B cell (primary cell): Measurements from ENCODE around the gene TBC1D2. TPM values are rescaled to one million over a fixed set of nuclear protein-coding genes. Genes with fewer than 3 reads are reported as not detected.

Experiments used
- ATAC-seq: fragments of 200-7000 bp; cut with Tn5 transposase; one replicate; pipeline ENCODE4 v1.10.0; 2021; ENCODE audit warnings: low read depth, mild to moderate bottlenecking, moderate number of reproducible peaks, moderate library complexity
- CTCF ChIA-PET: fragments of 350-600 bp; sonication (Branson Sonifier 250); formaldehyde crosslinking; loops from one replicate; lab custom pipeline; 2021; ENCODE audit warnings: antibody characterized with exemption, inconsistent platforms; lab: Charles Lee
- POLR2A ChIA-PET: fragments of 350-600 bp; sonication (Branson Sonifier 250); formaldehyde crosslinking; loops from one replicate; lab custom pipeline; 2021; ENCODE audit warnings: antibody characterized with exemption; lab: Charles Lee
- DNase-seq: peaks from one replicate; pipeline ENCODE4 v3.0.0; 2013
- H2AFZ ChIP-seq: 2 replicates; pipeline ENCODE4 v1.6.1; 2012; ENCODE audit warnings: mild to moderate bottlenecking, low read depth, low read length; ENCODE audit not compliant: insufficient read depth, poor library complexity, severe bottlenecking
- H3K27ac ChIP-seq, 2 donors: 1 replicate in 1 of 2; 2 replicates in 1 of 2; pipeline ENCODE4 v1.5.1; 2012 to 2013; ENCODE audit warnings: low read length in 2 of 2, mild to moderate bottlenecking in 2 of 2, moderate library complexity in 1 of 2
- H3K27me3 ChIP-seq, 4 experiments: fragments of 200-600 bp in 1 of 4; sonication (generic) in 1 of 4; replicated peaks in 1 of 4; 1 replicate in 2 of 4; 2 replicates in 2 of 4; pipeline versions ENCODE4 v1.6.1 to v1.7.0; 2013 to 2016; ENCODE audit warnings: low read length in 3 of 4, mild to moderate bottlenecking in 2 of 4, mixed read lengths in 1 of 4, moderate library complexity in 1 of 4; ENCODE audit not compliant: insufficient read depth in 4 of 4, control insufficient read depth in 3 of 4; ENCODE audit errors: control extremely low read depth in 1 of 4
- H3K36me3 ChIP-seq, 2 experiments: replicated peaks in 1 of 2; 1 replicate in 1 of 2; 2 replicates in 1 of 2; pipeline versions ENCODE4 v1.6.1 to v1.7.1; 2013; ENCODE audit warnings: low read length in 1 of 2; ENCODE audit not compliant: insufficient read depth in 2 of 2, control insufficient read depth in 1 of 2; ENCODE audit errors: control extremely low read depth in 1 of 2, extremely low read depth in 1 of 2
- H3K4me1 ChIP-seq, 2 donors: fragments of 200-600 bp in 1 of 2; sonication (generic) in 1 of 2; 1 replicate in 1 of 2; 2 replicates in 1 of 2; pipeline versions ENCODE4 v1.5.1 to v1.6.1; 2013 to 2017; ENCODE audit warnings: low read length in 2 of 2; ENCODE audit not compliant: control insufficient read depth in 2 of 2, insufficient read depth in 2 of 2
- H3K4me2 ChIP-seq: replicated peaks from 2 replicates; pipeline ENCODE3; 2012; ENCODE audit warnings: mild to moderate bottlenecking, low read depth, low read length; ENCODE audit not compliant: poor library complexity, severe bottlenecking
- H3K4me3 ChIP-seq, 5 experiments: fragments of 200-600 bp in 1 of 5; sonication (generic) in 1 of 5; 1 replicate in 3 of 5; 2 replicates in 2 of 5; pipeline versions ENCODE4 v1.5.1 to v1.7.0; 2011 to 2016; ENCODE audit warnings: low read length in 4 of 5, mild to moderate bottlenecking in 4 of 5, low read depth in 2 of 5, control low read depth in 1 of 5, moderate library complexity in 1 of 5; ENCODE audit not compliant: insufficient read depth in 1 of 5; ENCODE audit errors: control extremely low read depth in 1 of 5, extremely low read depth in 1 of 5
- H3K79me2 ChIP-seq: fragments of 200-600 bp; sonication (generic); one replicate; pipeline ENCODE4 v1.6.0; 2016; ENCODE audit warnings: low read length; ENCODE audit not compliant: control insufficient read depth, insufficient read depth
- H3K9ac ChIP-seq: fragments of 200-600 bp; sonication (generic); 2 replicates; pipeline ENCODE4 v1.6.1; 2017; ENCODE audit warnings: mild to moderate bottlenecking, low read length, moderate library complexity
- H3K9me3 ChIP-seq, 3 donors: one replicate each; pipeline versions ENCODE4 v1.6.1 to v1.7.1; 2013; ENCODE audit warnings: low read length in 2 of 3; ENCODE audit not compliant: control insufficient read depth in 2 of 3, insufficient read depth in 1 of 3; ENCODE audit errors: control extremely low read depth in 1 of 3
- H4K20me1 ChIP-seq: 2 replicates; pipeline ENCODE4 v1.6.0; 2012; ENCODE audit warnings: mild to moderate bottlenecking, low read length; ENCODE audit not compliant: insufficient read depth, control insufficient read depth, poor library complexity, severe bottlenecking
- H3K27ac Mint-ChIP-seq: one replicate; pipeline ENCODE4 v1.8.0; 2021; ENCODE audit warnings: mixed read lengths
- H3K27me3 Mint-ChIP-seq: one replicate; pipeline ENCODE4 v1.8.0; 2021; ENCODE audit warnings: mixed read lengths
- H3K4me1 Mint-ChIP-seq: one replicate; pipeline ENCODE4 v1.8.0; 2021; ENCODE audit warnings: mixed read lengths
- H3K4me3 Mint-ChIP-seq: one replicate; pipeline ENCODE4 v1.8.0; 2021; ENCODE audit warnings: mixed read lengths
- H3K9me3 Mint-ChIP-seq: one replicate; pipeline ENCODE4 v1.8.0; 2022; ENCODE audit warnings: mixed read lengths; ENCODE audit not compliant: insufficient read depth
- EZH2 ChIP-seq: IDR thresholded peaks from 2 replicates; pipeline ENCODE4 v1.6.1; 2012; ENCODE audit warnings: borderline replicate concordance, low read depth, mild to moderate bottlenecking, moderate library complexity, low read length; ENCODE audit not compliant: insufficient read depth, poor library complexity, severe bottlenecking
- WGBS: methylation state at CpG from one replicate; pipeline ENCODE4 v1.1.5; 2013; ENCODE audit warnings: missing lambda C conversion rate; ENCODE audit not compliant: insufficient coverage; 5-methylcytosine and 5-hydroxymethylcytosine counted together
- intact Hi-C: fragments of 100-400 bp; cut with micrococcal nuclease; formaldehyde crosslinking; loops from one replicate; pipeline ENCODE4 v1.10.0; 2022
- polyA plus RNA-seq: library from polyadenylated mRNA; depleted of rRNA; stranded (reverse); fragments of >200 nt; gene quantifications from 2 replicates; pipeline ENCODE4 v1.2.3, GENCODE V29; 2012
- total RNA-seq, 2 donors: library from RNA; stranded (reverse); fragments of 120-200 nt in 1 of 2; gene quantifications; 1 replicate in 1 of 2; 2 replicates in 1 of 2; pipeline versions ENCODE4 v1.2.3 to v1.2.4, GENCODE V29; 2013 to 2022
- TF ChIP-seq, protein P1 (sequence below): fragments of 200-600 bp; IDR thresholded peaks from one replicate; pipeline ENCODE4 v1.8.0; 2022; ENCODE audit warnings: antibody characterized with exemption, mild to moderate bottlenecking

The TBC1D2 gene
- total and polyA plus RNA-seq, 2 donors (not counting 1 experiment from before 2014, with no cell fraction given) = 5.0 to 5.3 TPM

DNA sequence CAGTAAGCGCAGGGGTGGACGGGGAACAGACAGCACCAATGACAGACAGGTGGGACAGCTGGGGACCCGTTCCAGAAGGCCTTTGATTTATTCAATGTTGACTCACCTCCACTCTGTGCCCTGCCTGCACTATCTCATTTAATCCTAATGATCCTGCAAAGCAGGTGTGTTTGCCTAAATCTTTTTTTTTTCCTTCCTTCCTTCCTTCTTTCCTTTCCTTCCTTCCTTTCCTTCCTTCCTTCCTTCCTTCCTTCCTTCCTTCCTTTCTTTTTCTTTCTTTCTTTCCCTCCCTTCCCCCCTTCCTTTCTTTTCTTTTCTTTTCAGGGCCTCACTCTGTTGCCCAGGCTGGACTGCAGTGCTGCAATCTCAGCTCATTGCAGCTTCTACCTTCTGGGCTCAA, 45.9 kb downstream of the TBC1D2 start:
- CTCF ChIA-PET = interaction anchor here (0.7 to 1.9 kb wide), 2 partner anchors 12 to 55 kb away, joined by 3 to 4 read pairs; no protein-coding TSS in a partner anchor
- ATAC-seq = no peak

DNA sequence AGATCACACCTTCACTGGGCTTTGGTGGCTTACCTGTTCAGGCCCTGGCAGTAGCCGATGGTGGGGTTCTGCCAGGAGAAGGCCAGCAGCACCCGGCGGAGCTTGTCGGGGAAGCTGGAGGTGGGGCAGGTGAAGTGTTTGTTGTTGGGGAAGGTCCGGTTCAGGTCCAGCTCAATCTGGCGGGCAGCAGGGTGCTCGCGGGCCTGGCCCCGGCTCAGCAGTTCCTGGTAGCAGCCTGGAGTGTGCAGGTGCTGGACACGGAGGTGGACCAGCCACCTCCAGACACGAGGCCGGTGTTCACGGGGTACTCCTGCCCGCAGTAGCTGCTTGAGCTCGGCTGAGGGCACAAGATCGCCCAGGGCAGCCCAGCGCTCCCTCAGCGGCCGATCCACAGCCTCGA, 46.8 kb downstream of the TBC1D2 start:
- H3K9ac ChIP-seq = no peak overlapping the region
- 97% methylated on average over 20 of the region's 20 CpGs for WGBS
- CTCF ChIA-PET = interaction anchor here (2.1 to 4.7 kb wide), 3 partner anchors 8 to 134 kb away, joined by 6 to 18 read pairs (median 8); no protein-coding TSS in a partner anchor

More for the DNA sequence above, 45.9 kb downstream of the TBC1D2 start:
- Mint-ChIP-seq H3K9me3 (no peaks in the 10 kb centered on the region), H3K4me1 (peaks cover 5% of the 10 kb centered on the region), H3K27ac (no peak overlapping the region), H3K27me3 (no peaks in the 10 kb centered on the region), H3K4me3 (no peak overlapping the region)
- intact Hi-C loops = loop anchor here (5.0 kb wide), 1 partner anchor 122 kb away; no protein-coding TSS in a partner anchor
- POLR2A ChIA-PET = no interaction called here
- no peaks in the 10 kb centered on the region for H3K79me2 ChIP-seq
- no peaks in the 10 kb centered on the region for H3K27me3 ChIP-seq
- no peak overlapping the region for H3K27ac ChIP-seq
- H2AFZ ChIP-seq = no peak overlapping the region
- no peaks in the 10 kb centered on the region for H4K20me1 ChIP-seq
- H3K9ac ChIP-seq = no peak overlapping the region
- no peak for DNase-seq
- no peak overlapping the region for H3K4me3 ChIP-seq
- TF ChIP-seq EZH2 = no peak
- TF ChIP-seq, protein P1, sequence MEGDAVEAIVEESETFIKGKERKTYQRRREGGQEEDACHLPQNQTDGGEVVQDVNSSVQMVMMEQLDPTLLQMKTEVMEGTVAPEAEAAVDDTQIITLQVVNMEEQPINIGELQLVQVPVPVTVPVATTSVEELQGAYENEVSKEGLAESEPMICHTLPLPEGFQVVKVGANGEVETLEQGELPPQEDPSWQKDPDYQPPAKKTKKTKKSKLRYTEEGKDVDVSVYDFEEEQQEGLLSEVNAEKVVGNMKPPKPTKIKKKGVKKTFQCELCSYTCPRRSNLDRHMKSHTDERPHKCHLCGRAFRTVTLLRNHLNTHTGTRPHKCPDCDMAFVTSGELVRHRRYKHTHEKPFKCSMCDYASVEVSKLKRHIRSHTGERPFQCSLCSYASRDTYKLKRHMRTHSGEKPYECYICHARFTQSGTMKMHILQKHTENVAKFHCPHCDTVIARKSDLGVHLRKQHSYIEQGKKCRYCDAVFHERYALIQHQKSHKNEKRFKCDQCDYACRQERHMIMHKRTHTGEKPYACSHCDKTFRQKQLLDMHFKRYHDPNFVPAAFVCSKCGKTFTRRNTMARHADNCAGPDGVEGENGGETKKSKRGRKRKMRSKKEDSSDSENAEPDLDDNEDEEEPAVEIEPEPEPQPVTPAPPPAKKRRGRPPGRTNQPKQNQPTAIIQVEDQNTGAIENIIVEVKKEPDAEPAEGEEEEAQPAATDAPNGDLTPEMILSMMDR = no peak
- H3K36me3 ChIP-seq = peaks cover 0 to 4% of the 10 kb centered on the region in 2 experiments
- no peak overlapping the region for H3K4me2 ChIP-seq
- H3K9me3 ChIP-seq = no peaks in the 10 kb centered on the region
- WGBS = 88% methylated on average over 3 of the region's 3 CpGs
- H3K4me1 ChIP-seq = peaks cover 4 to 10% of the 10 kb centered on the region in 2 donors

More for the DNA sequence above, 46.8 kb downstream of the TBC1D2 start:
- TF ChIP-seq EZH2 = no peak
- TF ChIP-seq, protein P1 = no peak
- DNase-seq (no peak), ATAC-seq (no peak)
- Mint-ChIP-seq H3K9me3 (no peaks in the 10 kb centered on the region), H3K4me1 (peaks cover 5% of the 10 kb centered on the region), H3K4me3 (no peak overlapping the region), H3K27ac (no peak overlapping the region), H3K27me3 (no peaks in the 10 kb centered on the region)
- Histone ChIP-seq H2AFZ (no peak overlapping the region), H3K9me3 (no peaks in the 10 kb centered on the region), H3K4me3 (no peak overlapping the region), H3K27ac (no peak overlapping the region), H3K36me3 (peaks cover 0 to 4% of the 10 kb centered on the region in 2 experiments), H3K4me1 (peaks cover 4 to 10% of the 10 kb centered on the region in 2 donors), H3K27me3 (no peaks in the 10 kb centered on the region), H3K79me2 (no peaks in the 10 kb centered on the region), H3K4me2 (no peak overlapping the region), H4K20me1 (no peaks in the 10 kb centered on the region)
- POLR2A ChIA-PET = no interaction called here
- intact Hi-C loops = loop anchor here (5.0 kb wide), 1 partner anchor 121 kb away; no protein-coding TSS in a partner anchor
